GM18505 (cell line): ENCODE measurements around the gene SPG11.
"Not testable (repeated sequence)": the region's sequence is repeated elsewhere in the genome, so short reads cannot be mapped to it uniquely, and the experiment has no call there.

Experiments used
- ATAC-seq: cut with Tn5 transposase; IDR thresholded peaks from one replicate; pipeline ENCODE4 v1.9.1; 2021; ENCODE audit not compliant: unreplicated experiment
- POLR2A ChIP-seq: IDR thresholded peaks from 4 replicates; pipeline ENCODE4 v1.6.1; 2011; ENCODE audit warnings: borderline replicate concordance; ENCODE audit not compliant: insufficient read depth, insufficient read length; ENCODE audit errors: extremely low read depth

The SPG11 gene

GRCh38 chr15:44661576-44661975, 1.9 kb downstream of the SPG11 start:
- no peak for TF ChIP-seq POLR2A
- ATAC-seq = no peak

- no peak for TF ChIP-seq POLR2A
- no peak for ATAC-seq
These were observed 4.4 kb downstream of the SPG11 start for GRCh38 chr15:44659056-44659455.

GRCh38 chr15:44657378-44657777, 6.1 kb downstream of the SPG11 start:
- no peak for ATAC-seq
- TF ChIP-seq POLR2A = no peak

GRCh38 chr15:44656913-44657312, 6.5 kb downstream of the SPG11 start:
- TF ChIP-seq POLR2A = no peak
- no peak for ATAC-seq

- ATAC-seq = no peak
- no peak for TF ChIP-seq POLR2A
These were observed 7.2 kb downstream of the SPG11 start for GRCh38 chr15:44656298-44656697.

- TF ChIP-seq POLR2A = no peak
- no peak for ATAC-seq
These were observed 8.6 kb downstream of the SPG11 start for GRCh38 chr15:44654858-44655257.

- no peak for ATAC-seq
- TF ChIP-seq POLR2A = no peak
These were observed 15.8 kb downstream of the SPG11 start for GRCh38 chr15:44647637-44648036.

DNA sequence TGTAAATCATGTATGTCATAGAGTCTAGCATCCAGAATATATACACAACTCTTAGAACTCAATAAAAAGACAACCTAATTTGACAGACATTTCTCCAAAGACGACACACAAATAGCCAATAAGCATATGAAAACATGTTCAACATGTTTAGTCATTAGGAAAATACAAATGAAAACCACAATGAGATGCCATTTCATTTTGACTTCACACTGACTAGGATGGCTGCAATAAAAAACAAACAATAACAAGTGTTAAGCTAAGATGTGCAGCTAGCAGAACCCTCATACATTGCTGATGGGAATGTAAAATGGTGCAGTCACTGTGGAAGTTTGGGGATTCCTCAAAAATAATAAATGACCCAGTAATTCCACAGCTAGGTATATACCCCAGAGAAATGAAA, 16.4 kb downstream of the SPG11 start:
- no peak for ATAC-seq
- TF ChIP-seq POLR2A = no peak

- no peak for ATAC-seq
These were observed 17.0 kb downstream of the SPG11 start for GRCh38 chr15:44646460-44646859.

DNA sequence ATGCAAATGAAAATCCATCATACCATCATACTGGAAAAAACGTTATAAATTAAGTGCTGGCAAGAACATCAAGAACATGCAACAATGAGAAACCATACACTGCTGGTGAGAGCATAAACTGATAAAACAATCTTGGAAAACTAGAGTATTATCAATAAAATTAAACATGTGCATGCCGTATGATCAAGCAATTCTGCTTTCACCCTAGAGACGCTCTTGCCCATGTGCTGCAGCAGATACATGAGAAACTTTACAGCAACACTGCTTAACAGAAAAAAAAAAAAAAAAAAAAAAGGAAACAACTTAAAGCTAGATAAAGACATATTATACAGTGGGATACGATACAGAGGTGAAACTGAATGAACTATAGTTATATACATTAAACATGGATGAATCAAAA, 21.8 kb downstream of the SPG11 start:
- TF ChIP-seq POLR2A = no peak
- no peak for ATAC-seq

More at GRCh38 chr15:44646460-44646859, 17.0 kb downstream of the SPG11 start:
- TF ChIP-seq POLR2A = no peak

GRCh38 chr15:44636976-44637375, 26.5 kb downstream of the SPG11 start:
- no peak for TF ChIP-seq POLR2A
- no peak for ATAC-seq

GRCh38 chr15:44633603-44634002, 29.9 kb downstream of the SPG11 start:
- TF ChIP-seq POLR2A = no peak
- no peak for ATAC-seq

- not testable (repeated sequence) for ATAC-seq
These were observed 38.2 kb downstream of the SPG11 start for GRCh38 chr15:44625286-44625685.

DNA sequence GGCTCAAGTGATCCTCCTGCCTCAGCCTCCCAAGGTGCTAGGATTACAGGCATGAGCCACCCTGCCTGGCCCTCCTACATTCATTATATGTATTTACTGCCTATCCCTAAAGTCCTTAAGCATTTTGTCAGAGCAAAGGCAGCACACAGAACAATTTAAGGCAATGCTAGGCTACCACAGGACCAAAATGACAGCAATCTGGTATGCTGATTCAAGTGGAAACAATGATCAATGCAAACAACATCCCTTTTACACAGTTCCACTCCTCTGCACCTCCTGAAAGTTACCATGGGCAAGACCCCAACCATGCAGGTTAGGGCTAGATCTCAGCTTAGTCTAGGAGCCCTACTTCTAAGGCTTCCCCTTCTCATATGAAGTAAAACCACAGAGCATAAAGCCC, 40.3 kb downstream of the SPG11 start:
- no peak for ATAC-seq
- TF ChIP-seq POLR2A = no peak

DNA sequence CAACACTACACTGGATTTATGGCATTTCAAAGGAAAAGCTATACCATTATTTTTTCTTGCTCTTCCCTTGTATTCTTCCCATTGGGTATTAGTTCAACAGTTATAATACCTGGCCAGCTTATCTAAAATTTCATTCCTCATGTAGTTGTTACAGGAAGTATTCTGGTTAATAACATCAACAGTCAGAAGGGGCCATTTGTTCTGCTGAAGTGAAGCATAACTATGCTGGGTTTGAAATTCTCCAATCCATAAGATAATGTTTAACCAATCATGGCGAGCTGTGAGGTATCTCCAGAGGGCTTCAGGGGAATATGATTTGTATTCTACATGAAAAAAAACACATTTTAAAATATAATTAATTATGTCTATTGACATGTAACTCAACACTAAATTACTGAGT, 43.4 kb downstream of the SPG11 start:
- no peak for ATAC-seq
- no peak for TF ChIP-seq POLR2A

- TF ChIP-seq POLR2A = no peak
These were observed 46.5 kb downstream of the SPG11 start for GRCh38 chr15:44616974-44617373.

GRCh38 chr15:44606740-44607139, 56.7 kb downstream of the SPG11 start:
- no peak for TF ChIP-seq POLR2A
- no peak for ATAC-seq

More at GRCh38 chr15:44616974-44617373, 46.5 kb downstream of the SPG11 start:
- ATAC-seq = no peak

DNA sequence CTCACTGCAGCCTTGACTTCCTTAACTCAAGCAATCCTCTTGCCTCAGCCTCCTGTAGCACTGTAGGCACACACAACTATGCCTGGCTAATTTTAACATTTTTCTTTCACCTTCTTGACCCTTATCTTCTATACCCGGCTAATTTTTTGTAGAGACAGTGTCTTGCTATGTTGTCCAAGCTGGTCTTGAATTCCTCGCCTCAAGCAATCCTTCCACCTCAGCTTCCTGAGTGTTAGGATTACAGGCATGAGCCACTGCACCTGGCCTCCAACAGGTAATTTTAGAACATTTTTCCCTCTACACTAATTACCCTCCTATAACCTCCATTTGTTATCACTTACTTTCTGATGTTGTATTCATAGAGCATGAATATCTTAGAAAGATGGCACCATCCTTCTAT, 60.3 kb downstream of the SPG11 start:
- TF ChIP-seq POLR2A = no peak
- ATAC-seq = no peak
